Activated CD4-positive, alpha-beta T cell treated with anti-CD3 and anti-CD28 coated beads, Interleukin-2, amount 10 ng/mL, durations not matched to agents 7 days and 5 days (primary cell): ENCODE measurements around the gene TSSK3. TPM values are rescaled to one million over a fixed set of nuclear protein-coding genes. Genes with fewer than 3 reads are reported as not detected.
"Not testable (repeated sequence)": the region's sequence is repeated elsewhere in the genome, so short reads cannot be mapped to it uniquely, and the experiment has no call there.

ENCODE experiments used
- CTCF ChIA-PET: fragments of 350-600 bp; sonication (Branson Sonifier 250); formaldehyde crosslinking; loops from one replicate; lab custom pipeline; 2021; ENCODE audit warnings: antibody characterized with exemption; lab: Charles Lee
- POLR2A ChIA-PET: fragments of 350-600 bp; sonication (Branson Sonifier 250); formaldehyde crosslinking; loops from one replicate; lab custom pipeline; 2021; ENCODE audit warnings: antibody characterized with exemption; lab: Charles Lee
- DNase-seq: peaks from one replicate; pipeline ENCODE4 v3.0.0-alpha.2; 2020
- H3K27ac Mint-ChIP-seq: one replicate; pipeline ENCODE4 v1.8.0; 2021; ENCODE audit warnings: mild to moderate bottlenecking, moderate library complexity, mixed read lengths
- H3K27me3 Mint-ChIP-seq: one replicate; pipeline ENCODE4 v1.8.0; 2021; ENCODE audit warnings: mixed read lengths
- H3K36me3 Mint-ChIP-seq: one replicate; pipeline ENCODE4 v1.8.0; 2021; ENCODE audit warnings: low read depth, mixed read lengths
- H3K4me1 Mint-ChIP-seq: one replicate; pipeline ENCODE4 v1.8.0; 2021; ENCODE audit warnings: mixed read lengths
- H3K4me3 Mint-ChIP-seq: one replicate; pipeline ENCODE4 v1.8.0; 2021; ENCODE audit warnings: mild to moderate bottlenecking, moderate library complexity, mixed read lengths
- H3K9me3 Mint-ChIP-seq: one replicate; pipeline ENCODE4 v1.8.0; 2021; ENCODE audit warnings: mixed read lengths
- total RNA-seq, 2 experiments: library from RNA; stranded (reverse); gene quantifications; one replicate each; pipeline ENCODE4 v1.2.3, GENCODE V29; 2021

TSSK3 gene
- total RNA-seq, 2 experiments from 2014 or later, result 1.5 to 2.2 TPM

DNA sequence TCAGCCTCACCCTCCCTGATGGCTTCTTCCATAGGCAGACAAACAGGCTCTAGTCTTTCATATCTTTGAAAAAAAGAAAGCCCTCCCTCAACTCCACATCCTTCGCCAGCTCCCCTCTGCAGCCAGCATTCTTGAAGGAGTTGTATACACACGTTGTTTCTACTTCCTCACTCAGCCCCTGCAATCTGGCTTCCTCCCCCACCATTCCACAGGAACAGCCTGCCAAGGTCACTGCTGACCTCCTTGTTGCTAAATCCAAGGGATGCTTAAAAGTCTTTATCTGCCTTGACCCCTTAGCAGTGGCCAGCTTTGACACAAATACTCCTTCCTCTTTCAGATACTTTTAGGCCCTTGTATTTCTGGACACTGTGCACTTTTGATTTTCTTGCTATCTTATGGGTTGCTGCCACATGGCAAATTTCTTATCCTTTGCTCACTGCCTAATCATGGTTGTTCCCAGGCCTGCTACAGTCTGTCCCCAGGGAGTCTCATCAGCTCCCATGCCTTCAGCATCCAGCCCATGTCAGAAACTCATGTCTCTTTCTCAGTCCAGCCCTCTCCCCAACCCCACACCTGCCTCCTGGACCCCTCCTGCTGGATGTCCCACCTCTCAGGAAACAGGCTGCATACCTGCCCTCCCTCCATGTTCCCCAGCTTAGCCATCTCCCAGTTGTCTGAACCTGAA, 8.3 kb upstream of the TSSK3 start:
- POLR2A ChIA-PET, result no interaction called here
- Mint-ChIP-seq H3K9me3 (peaks cover 4% of the 10 kb centered on the region), H3K4me1 (peaks cover 33% of the 10 kb centered on the region), H3K27me3 (no peaks in the 10 kb centered on the region), H3K4me3 (no peak overlapping the region), H3K36me3 (peaks cover 6% of the 10 kb centered on the region), H3K27ac (peak overlapping the region; percentile 77)
- no peak for DNase-seq
- CTCF ChIA-PET, result interaction anchor here (0.7 to 1.8 kb wide), 5 partner anchors 9 to 105 kb away, joined by 3 to 10 read pairs (median 3); no protein-coding TSS in a partner anchor

- H3K9me3 Mint-ChIP-seq, DNase-seq, POLR2A ChIA-PET, H3K36me3 Mint-ChIP-seq, H3K27me3 Mint-ChIP-seq, H3K27ac Mint-ChIP-seq, H3K4me3 Mint-ChIP-seq: not testable (repeated sequence)
- H3K4me1 Mint-ChIP-seq, result peaks cover 28% of the 10 kb centered on the region
- CTCF ChIA-PET, result interaction anchor here (0.8 to 1.8 kb wide), 3 partner anchors 11 to 140 kb away, joined by 3 to 10 read pairs (median 3); no protein-coding TSS in a partner anchor
These were observed 6.6 kb upstream of the TSSK3 start for GRCh38 chr1:32355778-32356177.

GRCh38 chr1:32356478-32356877, 5.9 kb upstream of the TSSK3 start:
- Mint-ChIP-seq H3K27me3 (peaks cover 4% of the 10 kb centered on the region), H3K4me1 (peaks cover 27% of the 10 kb centered on the region), H3K27ac (no peak overlapping the region), H3K36me3 (peaks cover 6% of the 10 kb centered on the region), H3K9me3 (no peaks in the 10 kb centered on the region), H3K4me3 (no peak overlapping the region)
- ChIA-PET CTCF (no interaction called here), POLR2A (no interaction called here)
- DNase-seq, result no peak

- Mint-ChIP-seq H3K36me3 (peaks cover 9% of the 10 kb centered on the region), H3K4me3 (no peak overlapping the region), H3K27ac (no peak overlapping the region), H3K27me3 (peaks cover 7% of the 10 kb centered on the region), H3K9me3 (no peaks in the 10 kb centered on the region), H3K4me1 (peaks cover 27% of the 10 kb centered on the region)
- ChIA-PET CTCF (interaction anchor here (1.2 to 1.5 kb wide), 2 partner anchors 109 to 142 kb away, joined by 3 read pairs; no protein-coding TSS in a partner anchor), POLR2A (no interaction called here)
- DNase-seq, result no peak
These were observed 4.7 kb upstream of the TSSK3 start for GRCh38 chr1:32357614-32358013.

DNA sequence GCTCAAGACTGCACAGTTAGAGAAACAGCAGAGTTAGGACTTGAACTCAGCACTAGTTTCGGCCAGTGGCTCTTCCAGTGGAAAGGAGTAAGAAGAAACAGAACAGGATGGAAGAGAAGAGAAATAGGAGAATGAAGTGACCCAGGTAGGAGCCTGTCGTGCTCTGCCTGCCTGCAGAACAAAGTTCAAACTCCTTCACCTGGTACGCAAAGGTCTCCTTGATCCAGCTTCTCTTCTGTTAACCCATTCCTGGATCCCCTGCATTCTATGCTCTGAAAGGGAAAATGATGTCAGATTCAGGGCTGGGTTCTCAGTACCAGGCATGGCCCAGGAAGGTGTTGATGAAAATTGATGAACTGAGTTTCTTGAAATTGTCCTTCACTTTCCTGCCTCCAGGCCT, 3.9 kb upstream of the TSSK3 start:
- peaks cover 16% of the 10 kb centered on the region for H3K36me3 Mint-ChIP-seq
- ChIA-PET POLR2A (no interaction called here), CTCF (interaction anchor here (1.1 to 1.7 kb wide), 4 partner anchors 13 to 142 kb away, joined by 3 to 5 read pairs (median 3); partner anchors contain the start of gene BSDC1)
- DNase-seq, result no peak
- H3K27me3 Mint-ChIP-seq, result peaks cover 7% of the 10 kb centered on the region
- H3K4me3 Mint-ChIP-seq, result no peak overlapping the region
- peaks cover 23% of the 10 kb centered on the region for H3K4me1 Mint-ChIP-seq
- no peaks in the 10 kb centered on the region for H3K9me3 Mint-ChIP-seq
- H3K27ac Mint-ChIP-seq, result no peak overlapping the region

GRCh38 chr1:32361308-32361673, 1.0 kb upstream of the TSSK3 start:
- ChIA-PET POLR2A (no interaction called here), CTCF (interaction anchor here (2.9 kb wide), 1 partner anchor 10 kb away, joined by 7 read pairs; no protein-coding TSS in a partner anchor)
- H3K27me3 Mint-ChIP-seq, result peaks cover 7% of the 10 kb centered on the region
- H3K9me3 Mint-ChIP-seq, result no peaks in the 10 kb centered on the region
- peaks cover 18% of the 10 kb centered on the region for H3K4me1 Mint-ChIP-seq
- DNase-seq, result no peak
- peaks cover 28% of the 10 kb centered on the region for H3K36me3 Mint-ChIP-seq
- no peak overlapping the region for H3K27ac Mint-ChIP-seq
- H3K4me3 Mint-ChIP-seq, result no peak overlapping the region

- H3K36me3 Mint-ChIP-seq, result peaks cover 32% of the 10 kb centered on the region
- ChIA-PET CTCF (interaction anchor here (1.1 to 2.9 kb wide), 3 partner anchors 10 to 113 kb away, joined by 4 to 7 read pairs (median 4); no protein-coding TSS in a partner anchor), POLR2A (no interaction called here)
- H3K4me1 Mint-ChIP-seq, result peaks cover 15% of the 10 kb centered on the region
- peaks cover 7% of the 10 kb centered on the region for H3K27me3 Mint-ChIP-seq
- no peak for DNase-seq
- H3K27ac Mint-ChIP-seq, result no peak overlapping the region
- H3K4me3 Mint-ChIP-seq, result no peak overlapping the region
- H3K9me3 Mint-ChIP-seq, result no peaks in the 10 kb centered on the region
These were observed 465 bp upstream of the TSSK3 start for GRCh38 chr1:32361674-32362473.

- Mint-ChIP-seq H3K9me3 (no peaks in the 10 kb centered on the region), H3K27ac (no peak overlapping the region), H3K4me3 (no peak overlapping the region), H3K4me1 (peaks cover 15% of the 10 kb centered on the region), H3K27me3 (peaks cover 7% of the 10 kb centered on the region), H3K36me3 (peaks cover 32% of the 10 kb centered on the region)
- DNase-seq, result no peak
- POLR2A ChIA-PET, result no interaction called here
- CTCF ChIA-PET, result interaction anchor here (1.1 to 1.9 kb wide), 2 partner anchors 9 to 115 kb away, joined by 4 to 5 read pairs; no protein-coding TSS in a partner anchor
These were observed 1.4 kb downstream of the TSSK3 start for GRCh38 chr1:32363713-32364112.

GRCh38 chr1:32364836-32365235, 2.5 kb downstream of the TSSK3 start:
- POLR2A ChIA-PET, result no interaction called here
- peaks cover 7% of the 10 kb centered on the region for H3K27me3 Mint-ChIP-seq
- no peak overlapping the region for H3K4me3 Mint-ChIP-seq

DNA sequence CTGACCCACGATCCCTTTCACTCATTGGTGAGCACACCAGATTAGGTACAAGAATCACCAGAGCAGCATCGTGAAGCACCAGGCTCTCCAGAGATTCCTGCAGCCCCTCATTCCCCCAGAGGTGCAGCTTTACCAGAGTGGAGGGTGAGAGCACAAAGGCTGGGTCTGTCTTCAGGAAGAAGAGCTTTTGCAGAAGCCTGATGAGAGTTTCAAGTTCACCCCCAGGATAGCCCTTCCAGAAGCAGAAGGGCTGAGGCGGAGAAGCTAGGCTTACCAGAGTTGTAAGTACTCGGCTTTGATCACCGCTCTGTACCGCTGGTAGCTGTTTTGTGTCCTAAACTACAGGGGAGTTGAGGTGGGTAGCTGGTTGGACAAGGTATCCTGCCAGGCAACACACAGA, 3.1 kb downstream of the TSSK3 start:
- H3K4me1 Mint-ChIP-seq, result peaks cover 7% of the 10 kb centered on the region
- peaks cover 7% of the 10 kb centered on the region for H3K27me3 Mint-ChIP-seq
- no peak for DNase-seq
- POLR2A ChIA-PET, result no interaction called here
- CTCF ChIA-PET, result no interaction called here
- H3K27ac Mint-ChIP-seq, result no peak overlapping the region
- H3K4me3 Mint-ChIP-seq, result no peak overlapping the region
- peaks cover 32% of the 10 kb centered on the region for H3K36me3 Mint-ChIP-seq
- no peaks in the 10 kb centered on the region for H3K9me3 Mint-ChIP-seq

More at GRCh38 chr1:32364836-32365235, 2.5 kb downstream of the TSSK3 start:
- no peak overlapping the region for H3K27ac Mint-ChIP-seq
- peaks cover 33% of the 10 kb centered on the region for H3K36me3 Mint-ChIP-seq
- H3K9me3 Mint-ChIP-seq, result no peaks in the 10 kb centered on the region
- CTCF ChIA-PET, result interaction anchor here (0.9 kb wide), 1 partner anchor 12 kb away, joined by 3 read pairs; no protein-coding TSS in a partner anchor
- H3K4me1 Mint-ChIP-seq, result peaks cover 10% of the 10 kb centered on the region
- no peak for DNase-seq

DNA sequence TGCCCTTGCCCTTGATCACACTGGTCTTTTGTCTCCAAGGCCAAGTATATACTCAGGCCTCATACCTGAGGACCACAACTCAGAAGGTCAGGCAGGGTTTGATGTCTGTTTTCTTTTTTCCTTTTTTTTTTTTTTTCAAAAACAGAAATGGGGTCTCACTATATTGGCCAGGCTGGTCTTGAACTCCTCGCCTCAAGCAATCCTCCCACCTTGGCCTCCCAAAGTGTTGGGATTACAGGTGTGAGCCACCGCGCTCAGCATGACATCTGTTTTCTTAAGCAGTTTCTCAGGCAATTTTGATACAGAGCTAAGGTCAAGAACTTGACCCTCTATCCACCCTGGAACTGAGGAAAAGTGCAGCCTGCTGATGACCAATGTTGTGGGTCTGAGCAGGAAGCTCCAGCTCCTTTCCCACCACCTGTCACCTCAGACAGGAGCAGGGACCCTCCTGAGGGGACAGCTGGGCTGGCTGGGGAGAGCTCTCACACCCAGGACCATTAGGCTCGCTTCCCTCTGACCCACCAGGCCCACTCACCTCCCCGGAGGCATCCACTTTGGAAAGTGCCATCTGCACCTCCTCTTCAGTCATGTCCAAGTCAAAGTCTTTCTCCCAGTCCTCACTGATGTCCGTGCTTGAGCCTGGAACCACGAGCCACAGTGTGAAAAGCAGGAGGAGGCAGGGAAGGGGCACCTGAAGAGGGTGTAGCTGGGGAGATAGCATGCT, 5.7 kb downstream of the TSSK3 start:
- Mint-ChIP-seq H3K4me3 (no peak overlapping the region), H3K27me3 (no peaks in the 10 kb centered on the region), H3K27ac (no peak overlapping the region), H3K4me1 (peaks cover 17% of the 10 kb centered on the region), H3K36me3 (peaks cover 32% of the 10 kb centered on the region), H3K9me3 (no peaks in the 10 kb centered on the region)
- POLR2A ChIA-PET, result no interaction called here
- CTCF ChIA-PET, result interaction anchor here (1.5 kb wide), 1 partner anchor 31 kb away, joined by 4 read pairs; no protein-coding TSS in a partner anchor
- DNase-seq, result no peak

- peaks cover 20% of the 10 kb centered on the region for H3K4me1 Mint-ChIP-seq
- DNase-seq, result peak; percentile 69
- peaks cover 30% of the 10 kb centered on the region for H3K36me3 Mint-ChIP-seq
- H3K9me3 Mint-ChIP-seq, result no peaks in the 10 kb centered on the region
- H3K27ac Mint-ChIP-seq, result peak overlapping the region; percentile 67
- POLR2A ChIA-PET, result no interaction called here
- no peak overlapping the region for H3K4me3 Mint-ChIP-seq
- no peaks in the 10 kb centered on the region for H3K27me3 Mint-ChIP-seq
- CTCF ChIA-PET, result interaction anchor here (0.7 to 1.7 kb wide), 14 partner anchors 8 to 192 kb away, joined by 3 to 11 read pairs (median 4); partner anchors contain the start of genes FAM229A, TSSK3 and TXLNA
These were observed 9.9 kb downstream of the TSSK3 start for GRCh38 chr1:32372149-32372756.
